ENCODE data around the gene STRC. TPM values are rescaled to one million over a fixed set of nuclear protein-coding genes. Genes with fewer than 3 reads are reported as not detected.
"Not testable (repeated sequence)": the region's sequence is repeated elsewhere in the genome, so short reads cannot be mapped to it uniquely, and the experiment has no call there.

Gene STRC
- total RNA-seq (under 1 TPM in 5 of 6 donors, not detected in 1; 0.28 to 0.43 (median 0.32) TPM), polyA plus RNA-seq (under 1 TPM; 0.46 to 0.82 TPM)

DNA sequence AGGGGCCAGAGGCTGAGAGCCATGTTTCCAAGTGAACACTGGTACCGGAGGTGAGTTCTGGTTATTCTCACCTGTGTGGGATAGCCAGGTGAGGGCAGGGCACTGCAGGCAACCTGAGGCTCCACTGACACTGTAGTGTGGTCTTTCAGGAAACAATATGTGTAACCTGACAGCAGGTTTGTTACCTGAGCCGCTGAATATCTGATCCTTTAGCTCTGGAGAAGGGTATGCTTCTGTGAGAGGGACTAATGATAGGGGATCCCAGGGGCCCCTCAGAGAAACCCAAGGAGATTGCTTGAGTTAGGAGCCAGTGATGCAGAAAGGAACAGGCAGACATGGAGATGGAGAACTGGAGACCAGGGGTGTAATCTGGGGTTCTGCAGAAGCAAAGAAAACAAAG, at the start of gene STRC:
TSS of gene STRC (minus strand) at position 101 of the 400 bp plus-strand sequence. CDS start at position 23, 78 bp downstream.
- intact Hi-C loops (cut with DNase I); H3K4me1 ChIP-seq; H3K4me3 ChIP-seq; ATAC-seq; H3K27me3 ChIP-seq; H3K9me3 ChIP-seq; H3K36me3 ChIP-seq; FAIRE-seq; H3K27ac ChIP-seq; DNase-seq: not testable (repeated sequence)
- WGBS, 2 donors, result no CpG with 5 or more reads among the region's 2 CpGs

DNA sequence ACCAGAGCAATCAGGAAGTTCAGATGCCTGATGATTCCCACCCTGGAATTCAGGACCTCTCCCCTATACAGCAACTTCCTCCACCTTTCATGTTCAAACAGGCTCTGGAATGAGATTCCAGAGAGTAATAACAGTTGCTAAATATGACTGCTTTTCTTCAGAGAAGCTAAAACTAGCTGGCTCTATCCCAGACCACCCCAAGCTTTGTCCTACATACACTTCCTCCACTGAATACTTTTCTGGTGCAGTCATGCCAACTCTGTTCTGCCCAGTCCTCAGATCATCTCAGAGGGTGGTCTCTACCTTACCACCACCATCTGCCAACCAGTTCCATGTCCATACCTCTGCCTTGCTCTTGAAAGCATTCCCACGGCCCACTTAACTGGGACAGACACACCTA, 47.6 kb upstream of the STRC start:
- intact Hi-C loops (cut with DNase I); H3K27me3 ChIP-seq; H3K27ac ChIP-seq; DNase-seq; H3K9me3 ChIP-seq; H3K4me3 ChIP-seq; H3K4me1 ChIP-seq; ATAC-seq; FAIRE-seq; H3K36me3 ChIP-seq: not testable (repeated sequence)
- WGBS, 2 donors, result no CpG with 5 or more reads among the region's 1 CpG

DNA sequence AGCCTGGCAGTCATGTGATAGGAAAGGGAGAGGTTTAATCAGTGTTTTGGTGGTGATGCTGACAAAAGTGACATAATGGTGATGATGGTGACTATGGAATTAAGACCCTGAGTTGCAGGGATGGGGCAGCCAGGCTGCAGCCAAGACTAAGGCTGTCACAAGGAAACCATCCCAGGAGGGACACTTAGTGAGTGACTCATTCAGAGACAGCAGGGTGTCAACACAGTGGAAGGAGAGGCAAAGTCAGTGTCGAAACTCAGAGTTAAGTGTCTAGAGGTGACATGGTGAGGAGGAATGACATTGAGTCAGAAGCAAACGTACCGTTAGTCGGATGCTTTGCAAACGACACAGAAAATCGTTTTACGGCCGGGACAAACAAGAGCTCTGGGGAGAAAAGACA, 44.7 kb upstream of the STRC start:
- not testable (repeated sequence) for FAIRE-seq

DNA sequence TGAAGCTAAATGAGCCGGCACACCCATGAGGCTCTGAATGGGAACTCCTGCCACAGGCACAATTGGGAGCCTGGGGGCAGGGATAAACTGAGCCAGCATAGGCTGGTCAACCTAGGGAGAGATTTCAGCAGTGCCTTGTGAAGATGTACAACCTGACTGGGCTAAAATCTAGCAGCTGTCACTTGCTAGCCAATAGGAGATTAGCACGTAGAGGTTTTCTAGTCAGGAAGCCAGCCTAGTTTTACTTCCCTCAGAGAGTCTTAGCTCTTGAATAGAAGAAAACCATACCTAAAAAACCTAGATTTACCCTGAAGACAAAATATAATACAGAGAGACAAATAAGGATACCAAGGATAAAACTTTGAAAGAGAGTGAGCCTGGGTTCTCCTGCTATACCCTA, 43.7 kb upstream of the STRC start:
- H3K9me3 ChIP-seq; H3K4me1 ChIP-seq; H3K36me3 ChIP-seq; H3K27ac ChIP-seq; intact Hi-C loops (cut with DNase I); ATAC-seq; H3K4me3 ChIP-seq; DNase-seq; H3K27me3 ChIP-seq; FAIRE-seq: not testable (repeated sequence)
- WGBS, 2 donors, result 86 to 97% methylated on average over 1 of the region's 2 CpGs

More for the DNA sequence above, 44.7 kb upstream of the STRC start:
- H3K27me3 ChIP-seq; intact Hi-C loops (cut with DNase I); ATAC-seq; H3K36me3 ChIP-seq; H3K9me3 ChIP-seq; DNase-seq; H3K4me1 ChIP-seq; H3K4me3 ChIP-seq; H3K27ac ChIP-seq: not testable (repeated sequence)
- WGBS, 2 donors, result no CpG with 5 or more reads among the region's 8 CpGs

DNA sequence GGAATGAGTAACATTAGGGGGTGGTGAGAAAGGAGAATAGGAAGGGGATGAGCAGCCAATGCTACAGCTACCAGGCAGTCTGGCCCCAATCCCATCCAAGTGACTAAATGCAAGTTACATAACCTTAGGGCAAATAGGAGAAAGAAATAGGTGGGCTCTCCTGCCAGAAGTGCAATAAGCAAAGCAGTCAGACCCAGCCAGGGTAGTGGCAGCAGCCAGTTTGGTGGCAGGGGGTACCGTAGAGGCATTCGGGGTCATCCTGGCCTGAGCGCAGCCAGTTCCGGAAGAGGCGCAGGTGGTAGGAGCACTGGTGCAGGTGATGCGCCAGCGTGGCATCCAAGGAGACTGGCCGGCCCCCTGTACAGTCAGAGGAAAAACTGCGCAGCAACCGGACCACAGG, 41.1 kb upstream of the STRC start:
- DNase-seq; FAIRE-seq; ATAC-seq; H3K36me3 ChIP-seq; H3K27me3 ChIP-seq; H3K4me3 ChIP-seq; H3K4me1 ChIP-seq; H3K9me3 ChIP-seq; intact Hi-C loops (cut with DNase I); H3K27ac ChIP-seq: not testable (repeated sequence)
- WGBS, 2 donors, result 92 to 95% methylated on average over 2 to 5 of the region's 10 CpGs

DNA sequence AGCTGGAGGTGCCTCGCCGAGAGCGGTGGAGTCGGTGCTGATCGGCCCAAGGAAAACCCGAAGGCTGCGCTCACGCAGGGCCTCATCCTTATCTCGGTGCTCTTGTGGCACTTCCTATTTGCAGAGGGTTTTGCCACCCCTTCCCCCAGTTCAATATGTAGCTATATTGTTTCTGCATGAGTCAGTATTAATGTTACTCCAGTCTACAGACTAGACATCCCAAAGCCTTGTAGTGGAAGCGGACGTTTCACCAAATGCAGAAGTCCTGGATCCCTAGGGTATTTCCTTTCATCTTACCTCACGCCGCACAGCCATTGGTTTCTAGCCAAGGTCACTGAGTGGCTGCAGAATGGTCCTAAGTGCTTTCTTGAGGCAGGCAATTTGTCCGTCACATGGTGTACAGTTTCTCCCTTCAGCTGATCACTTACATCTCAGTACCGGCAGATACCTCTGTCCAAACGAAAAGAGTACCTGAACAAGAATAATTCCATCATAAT, 30.9 kb upstream of the STRC start:
- FAIRE-seq; H3K27ac ChIP-seq; intact Hi-C loops (cut with DNase I); H3K36me3 ChIP-seq; H3K4me3 ChIP-seq; H3K27me3 ChIP-seq; H3K9me3 ChIP-seq; DNase-seq; H3K4me1 ChIP-seq: not testable (repeated sequence)
- ATAC-seq, result peak in 2 of 4 donors; percentile 46 to 53
- WGBS, 2 donors, result 95 to 96% methylated on average over 15 to 16 of the region's 16 CpGs

DNA sequence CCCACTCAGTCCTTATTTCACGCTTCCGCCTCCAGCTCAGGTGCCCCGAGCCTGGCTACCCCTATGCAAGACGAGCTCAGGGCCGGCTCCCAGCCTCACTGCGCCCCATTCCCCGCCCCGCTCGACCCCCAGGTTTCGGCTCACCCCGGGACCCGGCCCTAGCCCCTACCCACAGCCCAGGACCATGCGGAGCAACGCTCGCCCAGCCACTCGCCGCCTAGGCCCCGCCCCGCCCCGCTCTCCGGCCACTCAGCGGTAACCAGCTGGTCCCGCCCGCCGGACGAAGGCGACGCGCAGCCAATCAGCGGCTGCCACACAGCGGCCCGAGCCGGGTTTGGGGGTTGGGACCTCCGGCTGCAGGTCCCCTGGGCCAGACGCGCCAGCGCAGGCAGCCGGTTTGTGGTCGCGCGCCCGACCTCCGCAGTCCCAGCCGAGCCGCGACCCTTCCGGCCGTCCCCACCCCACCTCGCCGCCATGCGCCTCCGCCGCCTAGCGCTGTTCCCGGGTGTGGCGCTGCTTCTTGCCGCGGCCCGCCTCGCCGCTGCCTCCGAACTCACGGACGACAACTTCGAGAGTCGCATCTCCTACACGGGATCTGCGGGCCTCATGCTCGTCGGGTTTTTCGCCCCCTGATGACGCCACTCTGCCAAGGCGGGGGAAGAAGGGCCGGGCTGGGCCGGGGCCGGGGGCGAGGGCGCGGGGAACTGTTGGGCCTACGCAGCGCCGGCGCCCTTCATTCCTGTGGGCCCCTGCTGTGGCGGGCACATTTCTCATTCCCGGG, 30.2 kb upstream of the STRC start, which contains the start of gene CATSPER2:
TSS of gene CATSPER2 (minus strand) at position 196 of the 781 bp plus-strand sequence. CDS start 783 bp downstream, outside the sequence.
- intact Hi-C loops (cut with DNase I), result no loop called here
- no peak for ATAC-seq
- WGBS, 2 donors, result 92% methylated on average over 62 to 85 of the region's 85 CpGs

DNA sequence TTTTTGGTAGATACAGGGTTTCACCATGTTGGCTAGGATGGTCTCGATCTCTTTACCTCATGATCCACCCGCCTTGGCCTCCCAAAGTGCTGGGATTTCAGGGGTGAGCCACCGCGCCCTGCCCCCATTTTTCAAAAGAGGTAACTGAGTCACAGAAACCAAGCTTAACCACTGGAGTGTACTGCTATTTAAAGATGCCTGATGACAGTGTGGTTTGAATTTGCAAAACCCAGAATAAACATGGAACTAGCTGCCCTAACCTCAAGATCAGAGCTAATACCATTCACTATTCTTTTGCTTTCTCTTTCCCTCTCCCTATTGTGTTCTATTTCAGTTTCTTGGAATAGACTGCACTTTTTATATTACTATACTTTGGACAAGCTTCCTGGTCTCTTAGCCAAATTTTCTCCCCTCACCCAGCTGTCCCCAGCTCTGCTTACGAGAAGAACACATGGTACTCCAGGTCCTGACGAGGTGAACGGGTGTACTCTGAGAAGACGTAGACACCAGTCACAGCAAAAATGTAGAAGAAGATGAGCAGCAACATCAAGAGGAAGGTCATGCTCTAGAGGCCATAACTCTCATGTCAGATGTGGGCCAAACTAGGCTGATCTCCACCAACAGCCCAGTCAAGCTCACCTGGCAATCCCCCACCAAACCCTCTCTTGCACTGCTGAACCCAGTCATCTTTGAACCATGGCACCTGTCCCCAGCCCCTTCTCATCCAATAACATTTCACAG, 20.0 kb upstream of the STRC start:
- H3K4me3 ChIP-seq; H3K9me3 ChIP-seq; H3K36me3 ChIP-seq; H3K27ac ChIP-seq; H3K4me1 ChIP-seq; ATAC-seq; H3K27me3 ChIP-seq; FAIRE-seq; DNase-seq; intact Hi-C loops (cut with DNase I): not testable (repeated sequence)
- WGBS, 2 donors, result 93 to 99% methylated on average over 8 of the region's 8 CpGs

More for the DNA sequence above, 30.2 kb upstream of the STRC start, which contains the start of gene CATSPER2:
- Histone ChIP-seq H3K36me3 (no peaks in the 10 kb centered on the region), H3K4me3 (no peak within 1 kb of the TSS), H3K27me3 (no peaks in the 10 kb centered on the region), H3K27ac (no peak within 1 kb of the TSS), H3K4me1 (no peaks in the 10 kb centered on the region), H3K9me3 (no peaks in the 10 kb centered on the region)
- no peak for FAIRE-seq
- TF ChIP-seq, protein P1, sequence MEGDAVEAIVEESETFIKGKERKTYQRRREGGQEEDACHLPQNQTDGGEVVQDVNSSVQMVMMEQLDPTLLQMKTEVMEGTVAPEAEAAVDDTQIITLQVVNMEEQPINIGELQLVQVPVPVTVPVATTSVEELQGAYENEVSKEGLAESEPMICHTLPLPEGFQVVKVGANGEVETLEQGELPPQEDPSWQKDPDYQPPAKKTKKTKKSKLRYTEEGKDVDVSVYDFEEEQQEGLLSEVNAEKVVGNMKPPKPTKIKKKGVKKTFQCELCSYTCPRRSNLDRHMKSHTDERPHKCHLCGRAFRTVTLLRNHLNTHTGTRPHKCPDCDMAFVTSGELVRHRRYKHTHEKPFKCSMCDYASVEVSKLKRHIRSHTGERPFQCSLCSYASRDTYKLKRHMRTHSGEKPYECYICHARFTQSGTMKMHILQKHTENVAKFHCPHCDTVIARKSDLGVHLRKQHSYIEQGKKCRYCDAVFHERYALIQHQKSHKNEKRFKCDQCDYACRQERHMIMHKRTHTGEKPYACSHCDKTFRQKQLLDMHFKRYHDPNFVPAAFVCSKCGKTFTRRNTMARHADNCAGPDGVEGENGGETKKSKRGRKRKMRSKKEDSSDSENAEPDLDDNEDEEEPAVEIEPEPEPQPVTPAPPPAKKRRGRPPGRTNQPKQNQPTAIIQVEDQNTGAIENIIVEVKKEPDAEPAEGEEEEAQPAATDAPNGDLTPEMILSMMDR (IDR thresholded peaks at IDR 0.05), result no peak
- peak in 3 of 6 donors; percentile 18 to 65 (median 55) for DNase-seq

DNA sequence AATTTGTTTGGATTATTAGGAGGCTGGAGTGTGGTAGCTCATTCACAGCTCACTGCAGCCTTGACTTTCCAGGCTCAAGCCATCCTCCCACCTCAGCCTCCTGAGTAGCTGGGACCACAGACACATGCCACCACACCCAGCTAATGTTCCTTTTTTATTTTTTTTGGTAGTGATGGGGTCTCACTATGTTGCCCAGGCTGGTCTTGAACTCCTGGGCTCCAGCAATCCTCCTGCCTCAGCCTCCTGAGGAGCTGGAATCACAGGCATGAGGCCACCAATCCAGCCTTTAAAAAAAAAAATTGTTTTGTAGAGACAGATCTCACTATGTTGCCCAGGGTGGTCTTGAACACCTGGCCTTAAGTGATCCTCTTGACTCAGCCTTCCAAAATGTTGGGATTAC, 8.3 kb upstream of the STRC start:
- intact Hi-C loops (cut with DNase I); ATAC-seq; H3K4me3 ChIP-seq; H3K9me3 ChIP-seq; H3K4me1 ChIP-seq; H3K27ac ChIP-seq; DNase-seq; H3K27me3 ChIP-seq; FAIRE-seq; H3K36me3 ChIP-seq: not testable (repeated sequence)

All from pancreas (tissue), 10 donors.